ENCODE data around the gene SRRM5.
"Not testable (repeated sequence)": the region's sequence is repeated elsewhere in the genome, so short reads cannot be mapped to it uniquely, and the experiment has no call there.

SRRM5 gene

DNA sequence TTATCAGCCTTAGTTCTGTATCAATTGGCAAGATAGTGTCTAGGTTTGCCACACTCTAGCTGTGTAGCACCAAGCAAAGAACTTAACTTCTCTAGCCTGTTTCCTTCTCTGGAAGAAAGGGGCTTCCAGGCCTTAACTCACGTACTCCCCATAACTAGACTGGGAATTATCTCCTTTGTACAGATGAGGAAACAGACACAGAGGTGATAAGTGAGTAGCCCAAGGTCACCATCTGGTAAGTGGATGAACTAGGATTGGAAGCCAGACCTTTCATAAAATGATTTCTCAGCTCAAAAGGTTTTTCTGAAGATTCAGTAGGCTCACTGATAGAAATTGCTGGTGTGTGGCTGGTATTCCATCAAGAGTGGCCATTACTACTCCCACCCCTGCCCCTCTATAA lies 4.4 kb downstream of the SRRM5 start:
- DNase-seq, result no peak

DNA sequence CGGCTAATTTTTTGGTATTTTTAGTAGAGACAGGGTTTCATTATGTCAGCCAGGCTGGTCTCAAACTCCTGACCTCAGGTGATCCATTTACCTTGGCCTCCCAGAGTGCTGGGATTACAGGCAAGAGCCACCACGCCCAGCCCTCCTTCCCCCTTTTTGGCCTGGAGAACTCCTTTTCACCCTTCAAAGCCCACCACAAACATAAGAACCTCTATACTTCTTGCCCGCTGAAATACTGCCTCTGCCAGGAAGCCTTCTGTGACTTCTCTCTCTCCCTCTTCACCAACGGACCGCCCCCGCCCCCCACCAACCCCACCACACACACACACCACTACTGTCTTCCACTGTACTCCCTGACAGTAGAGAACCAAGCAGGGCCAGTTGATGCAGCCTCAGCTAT lies 5.1 kb downstream of the SRRM5 start:
- no peak for DNase-seq

- DNase-seq, result peak; percentile 64
Measured at GRCh38 chr19:43618921-43619261, 7.0 kb downstream of the SRRM5 start.

- DNase-seq, result peak; percentile 96
Measured at GRCh38 chr19:43619262-43620060, 7.6 kb downstream of the SRRM5 start, which contains the start of gene ZNF428. ZNF428 (minus strand) TSS chr19:43619629; CDS start chr19:43614304, 5,325 bp downstream.

GRCh38 chr19:43620061-43621001 lies 8.4 kb downstream of the SRRM5 start:
- no peak for DNase-seq

DNA sequence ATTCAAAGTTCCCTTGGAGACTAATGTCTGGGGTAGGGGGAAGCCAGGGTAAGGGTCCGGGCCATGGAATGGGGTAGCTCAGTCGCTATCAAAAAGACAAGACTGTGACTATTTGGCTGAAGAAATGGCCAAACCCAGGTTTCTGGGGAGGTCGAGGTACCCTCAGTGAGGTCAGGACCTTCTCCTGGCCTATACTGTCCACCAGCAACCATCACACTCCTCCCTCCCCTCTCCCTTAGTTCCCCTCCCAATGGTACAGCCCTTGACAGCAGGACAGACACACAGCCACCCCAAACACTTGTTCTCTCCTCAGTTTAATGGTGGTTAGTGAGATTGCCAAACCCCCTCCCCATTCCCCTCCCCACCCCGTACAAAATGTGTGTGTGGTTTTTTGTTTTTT lies 10.2 kb downstream of the SRRM5 start:
- DNase-seq, result no peak

DNA sequence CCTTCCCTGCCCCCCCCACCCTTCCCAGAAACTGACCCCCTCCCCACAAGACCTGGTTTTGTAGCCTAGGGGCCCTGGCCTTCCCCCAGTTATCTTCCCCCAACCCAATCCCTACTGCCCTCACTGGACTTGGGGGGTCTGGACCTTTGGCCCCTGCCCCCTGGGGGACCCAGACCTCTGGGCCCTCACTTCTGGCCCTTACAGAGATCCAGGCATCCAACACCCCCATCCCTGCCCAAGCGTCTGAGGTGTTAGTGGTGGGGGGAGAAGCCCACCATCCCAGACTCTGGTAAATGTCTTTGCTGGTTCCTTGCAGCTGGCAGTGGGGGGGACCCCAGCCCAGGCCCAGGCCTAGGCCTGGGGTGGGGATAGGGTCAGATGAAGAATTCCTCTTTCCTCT lies 11.1 kb downstream of the SRRM5 start:
- DNase-seq, result no peak

DNA sequence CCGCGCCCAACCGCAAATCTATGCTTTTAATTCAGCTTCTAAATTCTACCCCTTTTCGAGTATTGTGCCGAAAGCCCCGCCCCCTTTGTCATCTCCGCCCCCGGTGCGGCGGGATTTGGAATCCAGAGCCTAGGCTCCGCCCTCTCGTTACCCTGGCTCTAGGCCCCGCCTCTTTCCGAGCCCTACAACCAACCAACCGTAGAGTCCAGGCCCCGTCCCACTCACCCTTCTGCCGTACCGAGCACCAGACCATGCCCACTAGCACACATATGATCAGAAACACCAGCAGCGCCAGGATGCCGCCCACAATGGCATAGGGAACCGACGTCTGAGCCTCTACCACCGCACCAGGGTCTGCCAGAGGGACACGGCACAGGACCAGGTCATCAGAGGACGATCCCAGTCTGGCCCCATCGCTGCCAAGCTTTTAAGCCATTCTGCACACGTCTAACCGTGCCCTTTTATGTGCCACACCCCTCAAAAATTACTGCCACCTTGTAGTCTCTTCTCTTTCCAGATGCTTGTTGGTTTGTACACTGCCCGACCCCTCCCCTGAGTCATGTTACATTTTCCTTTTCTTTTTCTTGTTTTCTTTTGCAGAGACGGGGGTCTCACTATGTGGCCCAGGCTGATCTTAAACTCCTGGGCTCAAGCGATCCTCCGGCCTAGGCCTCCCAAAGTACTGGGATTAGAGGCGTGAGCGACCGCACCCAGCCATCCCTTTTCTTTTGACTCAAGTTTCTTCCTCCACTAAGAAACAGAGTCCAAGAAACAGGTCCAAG lies 12.2 kb downstream of the SRRM5 start:
- no peak for DNase-seq

- DNase-seq, result no peak
Measured at GRCh38 chr19:43624933-43625332, 13.0 kb downstream of the SRRM5 start.

DNA sequence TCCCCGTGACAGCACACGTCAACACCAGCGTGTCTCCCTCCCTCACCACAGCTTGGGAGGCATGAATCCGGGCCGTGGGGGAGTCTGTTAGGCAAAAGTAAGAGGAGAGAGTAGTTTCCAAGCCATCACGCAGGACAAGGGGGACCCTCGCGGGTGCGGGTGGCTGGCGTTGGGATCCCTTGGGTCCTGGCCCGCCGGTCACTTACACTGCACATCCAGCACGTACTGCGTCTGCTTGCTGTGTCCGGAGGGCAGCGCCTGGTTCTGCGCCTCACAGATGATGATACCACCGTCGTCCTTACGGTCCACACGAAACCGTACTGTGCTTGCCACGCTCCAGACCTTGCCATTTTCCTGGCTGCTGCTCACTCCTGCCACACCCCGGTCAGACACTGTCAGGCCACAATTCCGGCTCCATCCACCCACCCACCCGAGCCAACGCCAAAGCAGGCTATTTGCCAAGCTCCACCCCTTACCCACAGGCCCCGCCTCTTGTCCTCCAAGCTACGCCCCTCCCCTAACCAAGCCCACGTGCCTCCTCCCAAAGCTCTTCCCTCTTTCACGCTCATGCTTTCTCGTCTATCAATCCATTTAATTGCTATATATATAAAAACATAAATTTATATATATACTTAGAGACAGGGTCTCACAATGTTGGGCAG lies 14.2 kb downstream of the SRRM5 start:
- no peak for DNase-seq

- DNase-seq, result no peak
Measured at GRCh38 chr19:43626838-43627237, 14.9 kb downstream of the SRRM5 start.

DNA sequence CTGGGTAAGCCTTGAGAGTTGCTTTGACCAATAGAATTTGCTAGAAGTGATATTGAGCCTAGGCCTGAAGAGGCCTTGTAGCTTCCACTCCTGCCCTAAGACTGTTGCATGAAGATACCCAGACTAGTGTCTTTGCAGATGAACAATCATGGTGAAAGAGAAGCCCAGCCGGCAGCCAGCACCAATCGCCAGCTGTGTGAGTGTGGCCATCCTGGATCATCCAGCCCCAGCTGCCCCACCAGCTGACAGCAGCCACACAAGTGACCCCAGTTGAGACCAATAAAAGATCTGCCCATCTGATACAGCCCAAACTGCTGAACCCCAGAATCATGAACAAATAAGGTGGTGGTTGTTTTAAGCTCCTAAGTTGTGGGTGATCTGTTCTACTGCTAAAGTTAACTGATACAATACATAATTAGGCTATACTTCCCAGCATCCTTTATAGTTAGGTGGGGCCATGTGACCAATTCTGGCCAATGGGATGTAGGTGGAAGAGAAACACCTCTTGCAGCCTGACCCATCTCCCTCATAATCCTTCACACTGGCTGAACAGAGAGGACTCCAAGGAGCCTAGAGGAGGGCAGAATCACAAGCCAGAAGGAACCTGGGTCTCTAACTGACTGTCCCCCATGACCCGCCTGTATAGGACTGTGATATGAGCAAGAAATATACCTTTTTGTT lies 16.9 kb downstream of the SRRM5 start:
- DNase-seq, result no peak

GRCh38 chr19:43631491-43631890 lies 19.6 kb downstream of the SRRM5 start:
- no peak for DNase-seq

GRCh38 chr19:43633520-43633919 lies 21.6 kb downstream of the SRRM5 start:
- DNase-seq, result no peak

DNA sequence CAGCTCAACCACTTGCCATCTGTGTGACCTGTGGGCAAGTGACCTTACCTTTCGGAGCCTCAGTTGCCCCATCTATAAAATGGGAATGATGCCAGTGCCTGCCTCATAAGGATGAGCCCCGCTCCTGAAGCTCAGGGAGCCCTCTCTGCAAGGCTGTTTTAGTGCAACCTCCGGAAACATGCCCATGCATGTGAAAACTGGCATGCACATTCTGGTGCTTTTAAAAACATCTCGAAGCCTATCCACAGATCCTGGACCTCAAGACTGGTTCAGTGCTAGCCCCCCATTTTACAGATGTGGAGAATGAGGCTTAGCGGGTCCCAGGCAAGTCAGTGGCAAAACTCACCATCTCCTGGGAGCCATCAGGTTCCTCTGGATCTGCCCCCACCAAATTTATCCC lies 22.2 kb downstream of the SRRM5 start:
- DNase-seq, result no peak

GRCh38 chr19:43634506-43634871 lies 22.6 kb downstream of the SRRM5 start:
- no peak for DNase-seq

DNA sequence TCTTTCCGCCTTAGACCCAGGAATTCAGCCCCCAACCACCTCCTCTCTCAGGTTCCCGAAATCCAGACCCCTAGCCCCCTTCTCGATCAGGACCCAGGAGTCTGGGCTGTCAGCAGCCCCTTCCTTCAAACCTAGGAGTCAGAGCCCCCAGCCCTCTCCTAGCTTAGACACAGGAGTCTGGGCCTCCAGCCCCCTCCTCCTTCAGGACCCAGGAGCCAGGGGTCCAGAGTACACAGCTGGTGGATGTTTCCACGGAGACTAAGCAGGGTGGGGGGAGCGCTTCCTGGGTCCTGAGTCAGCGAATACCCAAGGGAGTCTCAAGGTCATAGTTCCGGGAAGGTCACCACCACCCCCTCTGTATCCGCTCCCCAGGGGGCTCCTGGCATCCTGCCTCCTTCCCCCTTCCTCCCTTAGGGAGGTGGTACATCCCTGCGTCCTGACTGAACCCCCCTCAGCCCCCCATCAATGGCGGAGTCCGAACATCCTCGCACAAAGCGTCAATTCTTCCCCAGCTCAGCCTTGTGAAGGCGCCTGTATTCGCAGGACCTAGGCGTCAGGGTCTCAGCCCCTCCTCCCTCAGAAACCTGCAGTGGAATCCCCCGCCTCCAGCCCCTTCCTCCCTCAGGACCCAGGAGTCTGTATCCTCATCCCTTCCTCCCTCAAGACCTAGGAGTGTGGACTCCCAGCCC lies 23.1 kb downstream of the SRRM5 start:
- peak; percentile 2 for DNase-seq

DNA sequence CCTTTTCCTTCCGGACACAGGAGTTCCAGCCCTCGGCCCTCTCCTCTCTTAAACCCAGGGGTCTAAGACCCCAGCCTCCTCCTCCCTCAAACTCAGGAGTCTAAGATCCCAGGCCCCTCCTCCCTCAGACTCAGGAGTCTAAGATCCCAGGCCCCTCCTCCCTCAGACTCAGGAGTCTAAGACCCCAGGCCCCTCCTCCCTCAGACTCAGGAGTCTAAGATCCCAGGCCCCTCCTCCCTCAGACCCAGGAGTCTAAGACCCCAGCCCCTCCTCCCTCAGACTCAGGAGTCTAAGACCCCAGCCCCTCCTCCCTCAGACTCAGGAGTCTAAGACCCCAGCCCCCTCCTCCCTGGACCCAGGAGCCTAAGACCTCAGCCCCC lies 23.7 kb downstream of the SRRM5 start:
- not testable (repeated sequence) for DNase-seq

DNA sequence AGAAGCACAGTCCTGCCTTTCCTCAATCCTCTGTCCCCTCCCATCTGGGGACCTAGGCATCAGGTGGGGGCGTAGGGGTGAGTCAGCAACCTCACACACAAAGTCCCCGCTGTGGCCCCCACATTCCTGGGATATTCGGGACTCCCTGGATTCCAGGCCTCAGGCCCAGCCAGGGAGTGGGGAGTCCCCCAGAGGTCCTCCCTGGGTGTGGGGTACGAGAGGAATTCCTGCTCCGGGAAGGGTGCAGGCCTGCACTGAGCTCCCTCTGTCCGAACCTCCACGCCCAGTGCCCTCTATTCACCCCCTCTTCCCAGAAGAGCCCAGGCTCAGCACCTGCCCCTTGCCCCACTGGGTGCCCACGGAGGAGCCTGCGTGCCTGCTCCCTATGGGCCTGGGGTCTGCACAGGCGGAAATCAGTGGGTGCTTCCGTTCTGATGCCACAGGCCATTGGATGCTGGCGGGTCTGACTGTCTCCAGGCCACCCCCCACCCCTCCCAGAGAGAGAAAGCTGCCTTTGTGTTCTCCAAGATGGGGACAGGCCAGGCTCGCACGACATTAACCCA lies 24.3 kb downstream of the SRRM5 start:
- no peak for DNase-seq

GRCh38 chr19:43638214-43638994 lies 26.5 kb downstream of the SRRM5 start:
- no peak for DNase-seq

Measured in NCI-H1436 (cell line).